ENCODE data around the gene CARD19.

DNA sequence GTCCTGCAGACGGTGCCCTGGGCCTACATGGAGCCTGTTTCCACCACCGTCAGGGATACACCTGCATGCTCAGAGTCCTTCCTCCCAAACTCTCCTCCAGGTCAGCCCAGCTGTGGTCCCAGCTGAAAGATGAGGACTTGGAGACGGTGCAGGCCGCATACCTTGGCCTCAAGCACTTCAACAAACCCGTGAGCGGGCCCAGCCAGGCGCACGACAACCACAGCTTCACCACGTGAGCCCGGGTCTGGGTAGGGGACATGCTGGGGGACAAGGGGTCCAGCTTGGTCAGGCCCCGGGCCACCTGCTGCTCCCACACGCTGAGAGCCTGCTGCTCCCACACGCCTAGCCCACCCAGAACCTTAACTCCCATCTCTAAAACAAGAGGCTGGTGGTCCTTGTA is 16.6 kb upstream of the CARD19 start:
- TF ChIP-seq, protein P1, sequence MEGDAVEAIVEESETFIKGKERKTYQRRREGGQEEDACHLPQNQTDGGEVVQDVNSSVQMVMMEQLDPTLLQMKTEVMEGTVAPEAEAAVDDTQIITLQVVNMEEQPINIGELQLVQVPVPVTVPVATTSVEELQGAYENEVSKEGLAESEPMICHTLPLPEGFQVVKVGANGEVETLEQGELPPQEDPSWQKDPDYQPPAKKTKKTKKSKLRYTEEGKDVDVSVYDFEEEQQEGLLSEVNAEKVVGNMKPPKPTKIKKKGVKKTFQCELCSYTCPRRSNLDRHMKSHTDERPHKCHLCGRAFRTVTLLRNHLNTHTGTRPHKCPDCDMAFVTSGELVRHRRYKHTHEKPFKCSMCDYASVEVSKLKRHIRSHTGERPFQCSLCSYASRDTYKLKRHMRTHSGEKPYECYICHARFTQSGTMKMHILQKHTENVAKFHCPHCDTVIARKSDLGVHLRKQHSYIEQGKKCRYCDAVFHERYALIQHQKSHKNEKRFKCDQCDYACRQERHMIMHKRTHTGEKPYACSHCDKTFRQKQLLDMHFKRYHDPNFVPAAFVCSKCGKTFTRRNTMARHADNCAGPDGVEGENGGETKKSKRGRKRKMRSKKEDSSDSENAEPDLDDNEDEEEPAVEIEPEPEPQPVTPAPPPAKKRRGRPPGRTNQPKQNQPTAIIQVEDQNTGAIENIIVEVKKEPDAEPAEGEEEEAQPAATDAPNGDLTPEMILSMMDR (IDR thresholded peaks at IDR 0.05), result no peak
- no peak for TF ChIP-seq ZFX (IDR thresholded peaks at IDR 0.05; ENCODE audit: borderline replicate concordance)
